K562 (cell line): ENCODE measurements around the gene SYT1. TPM values are rescaled to one million over a fixed set of nuclear protein-coding genes. Genes with fewer than 3 reads are reported as not detected.

ENCODE experiments used
- ATAC-seq: fragments of 200-7000 bp; cut with Tn5 transposase; 3 replicates; pipeline ENCODE4 v1.9.1; 2020; ENCODE audit warnings: moderate library complexity
- BruUV-seq: library from RNA; stranded (reverse); fragments of 400-500 nt; replicated peaks from 2 replicates; lab custom pipeline; 2021; lab: Mats Ljungman, UMichigan
- CTCF ChIA-PET: fragments of 300-600 bp; formaldehyde crosslinking; extraction: SDS; loops from one replicate; lab custom pipeline; 2021; ENCODE audit warnings: low intra/inter-chr PET ratio; lab: Yijun Ruan, JAX
- POLR2A ChIA-PET: fragments of 300-600, 350-650 bp; sonication (Branson Sonifier 250); formaldehyde crosslinking; extraction: SDS; loops from one replicate; lab custom pipeline; 2021; ENCODE audit warnings: antibody characterized with exemption, inconsistent platforms; lab: Yijun Ruan, JAX
- DNase-seq, 4 experiments: peaks; one replicate each; pipeline versions ENCODE4 v3.0.0 to v3.0.0-alpha.2; 2011 to 2018; ENCODE audit warnings: low spot score in 3 of 4, mixed read lengths in 3 of 4; ENCODE audit errors: extremely low read depth in 1 of 4
- FAIRE-seq: peaks from 2 replicates; lab custom pipeline; 2011; peaks lifted over from hg19 to GRCh38; lab: Jason Lieb, UNC
- H2AFZ ChIP-seq: 2 replicates; pipeline ENCODE4 v1.6.0; 2011; ENCODE audit warnings: low read depth, low read length, control low read depth, inconsistent platforms
- H3K27ac ChIP-seq: fragments of 200-600 bp; 3 replicates; pipeline ENCODE4 v1.8.0; 2011; ENCODE audit warnings: low read depth, mild to moderate bottlenecking, control low read depth, inconsistent platforms, low read length, moderate library complexity, mixed read lengths; ENCODE audit errors: extremely low read depth
- H3K27me3 ChIP-seq, 2 experiments: fragments of 300-600 bp in 1 of 2; 2 replicates in 1 of 2; 3 replicates in 1 of 2; pipeline versions ENCODE4 v1.6.0 to v1.8.0; 2011; ENCODE audit warnings: inconsistent platforms in 2 of 2, low read length in 2 of 2, mild to moderate bottlenecking in 1 of 2, mixed read lengths in 1 of 2, moderate library complexity in 1 of 2; ENCODE audit not compliant: control insufficient read depth in 2 of 2, insufficient read depth in 2 of 2
- H3K36me3 ChIP-seq: fragments of 300-600 bp; 3 replicates; pipeline ENCODE4 v1.8.0; 2011; ENCODE audit warnings: mild to moderate bottlenecking, low read length, inconsistent platforms; ENCODE audit not compliant: control insufficient read depth, insufficient read depth
- H3K4me1 ChIP-seq, 2 experiments: fragments of 200-600 bp in 1 of 2; replicated peaks in 1 of 2; 2 replicates in 1 of 2; 3 replicates in 1 of 2; pipeline versions ENCODE4 v1.5.1 to v1.8.0; 2011; ENCODE audit warnings: inconsistent platforms in 2 of 2, low read length in 2 of 2, mild to moderate bottlenecking in 1 of 2, mixed read lengths in 1 of 2, moderate library complexity in 1 of 2; ENCODE audit not compliant: control insufficient read depth in 2 of 2, insufficient read depth in 2 of 2
- H3K4me2 ChIP-seq: 2 replicates; pipeline ENCODE4 v1.6.1; 2011; ENCODE audit warnings: low read length, control low read depth, inconsistent platforms, mixed read lengths; ENCODE audit not compliant: insufficient read depth
- H3K4me3 ChIP-seq: fragments of 200-600 bp; sonication (generic), shearing (Covaris generic); 2 replicates; pipeline ENCODE4 v1.5.1; 2016; ENCODE audit warnings: control low read depth, inconsistent platforms
- H3K79me2 ChIP-seq: fragments of 200-600 bp; 3 replicates; pipeline ENCODE4 v1.8.0; 2011; ENCODE audit warnings: low read length, inconsistent platforms; ENCODE audit not compliant: control insufficient read depth, insufficient read depth
- H3K9ac ChIP-seq, 2 experiments: 2 replicates each; pipeline versions ENCODE4 v1.6.0 to v1.6.1; 2011; ENCODE audit warnings: low read depth in 2 of 2, low read length in 2 of 2, control low read depth in 1 of 2, inconsistent platforms in 1 of 2, mild to moderate bottlenecking in 1 of 2, mixed read lengths in 1 of 2; ENCODE audit not compliant: insufficient read depth in 1 of 2
- H3K9me1 ChIP-seq: one replicate; pipeline ENCODE4 v1.6.0; 2011; ENCODE audit warnings: inconsistent platforms, mild to moderate bottlenecking, low read length, moderate library complexity; ENCODE audit not compliant: control insufficient read depth, insufficient read depth
- H3K9me3 ChIP-seq: replicated peaks from 2 replicates; pipeline ENCODE4 v1.5.1; 2011; ENCODE audit warnings: low read depth, low read length, inconsistent platforms; ENCODE audit not compliant: control insufficient read depth, insufficient read depth
- H4K20me1 ChIP-seq: replicated peaks from 2 replicates; pipeline ENCODE4 v1.6.1; 2011; ENCODE audit warnings: low read length, inconsistent platforms, mixed read lengths; ENCODE audit not compliant: control insufficient read depth, insufficient read depth
- FOSL1 ChIP-seq: fragments of 200-800 bp; sonication (Bioruptor generic); conservative IDR thresholded peaks from 2 replicates; pipeline ENCODE4 v1.6.1; 2016; ENCODE audit warnings: missing genetic modification characterization, missing compliant biosample characterization
- HDAC2 ChIP-seq: fragments of 450-650 bp; IDR thresholded peaks from 2 replicates; pipeline ENCODE4 v1.6.1; 2016; ENCODE audit warnings: mild to moderate bottlenecking
- KAT2B ChIP-seq: IDR thresholded peaks from one replicate; pipeline ENCODE4 v1.6.1; 2012; ENCODE audit warnings: low read depth, mild to moderate bottlenecking, control low read depth, inconsistent platforms, low read length, moderate library complexity
- KDM5B ChIP-seq: fragments of 200-600 bp; sonication (generic); IDR thresholded peaks from 2 replicates; pipeline ENCODE4 v1.6.1; 2012; ENCODE audit warnings: low read depth, mild to moderate bottlenecking, moderate library complexity, low read length, control low read depth, inconsistent platforms; ENCODE audit not compliant: insufficient replicate concordance
- MAFF ChIP-seq: IDR thresholded peaks from 2 replicates; pipeline ENCODE4 v1.6.1; 2012; ENCODE audit warnings: low read length, improper control_type of control experiment
- MAFK ChIP-seq: IDR thresholded peaks from 2 replicates; pipeline ENCODE4 v1.6.1; 2011; ENCODE audit warnings: low read length, improper control_type of control experiment
- MAZ ChIP-seq, 2 experiments: fragments of 450-650 bp in 1 of 2; sonication (generic) in 1 of 2; formaldehyde crosslinking; IDR thresholded peaks in 1 of 2; conservative IDR thresholded peaks in 1 of 2; 2 replicates each; pipeline versions ENCODE4 v1.4.0 to v1.5.0; 2020; ENCODE audit warnings: mild to moderate bottlenecking in 1 of 2, missing genetic modification reagents in 1 of 2
- ZNF175 ChIP-seq: fragments of 200-800 bp; sonication (Bioruptor generic); IDR thresholded peaks from 2 replicates; pipeline ENCODE4 v1.6.1; 2016; ENCODE audit warnings: low read depth, mild to moderate bottlenecking, missing genetic modification characterization, missing compliant biosample characterization
- ZNF41 ChIP-seq: fragments of 250-450 bp; sonication (Bioruptor Pico); conservative IDR thresholded peaks from 2 replicates; pipeline ENCODE4 v1.4.0; 2020; ENCODE audit warnings: mild to moderate bottlenecking
- ZNF79 ChIP-seq: fragments of 250-450 bp; sonication (Bioruptor Pico); IDR thresholded peaks from 2 replicates; pipeline ENCODE4 v1.4.0; 2020; ENCODE audit warnings: low read depth, mild to moderate bottlenecking, moderate library complexity
- WGBS: fragments of 100-300 bp; shearing (Covaris generic); methylation state at CpG from one replicate; pipeline ENCODE4 v1.1.6; 2016; ENCODE audit warnings: low coverage, mixed read lengths; ENCODE audit not compliant: insufficient coverage; ENCODE audit errors: missing lambda C conversion rate; 5-methylcytosine and 5-hydroxymethylcytosine counted together
- in situ Hi-C: fragments of 300-500 bp; cut with MboI; formaldehyde crosslinking; loops from 4 replicates; pipeline ENCODE4 v1.15.0; 2018; ENCODE audit warnings: inconsistent platforms, mixed read lengths
- intact Hi-C: fragments of 100-400 bp; cut with micrococcal nuclease; formaldehyde crosslinking; loops from 2 replicates; pipeline ENCODE4 v1.14.2; 2022
- polyA plus RNA-seq, 8 experiments: library from polyadenylated mRNA; depleted of rRNA in 4 of 8; stranded (reverse) in 5 of 8; unstranded in 3 of 8; fragments of >200 nt; fragmentation: Nextera tagmentation in 2 of 8; fragmentation: Illumina TruSeq in 1 of 8; extraction: Ambion mirVana in 2 of 8; extraction: Trizol in 1 of 8; gene quantifications; 2 replicates each; pipeline versions ENCODE4 v1.2.1 to v1.2.3, GENCODE V29; 2011 to 2014; ENCODE audit warnings: inconsistent platforms in 1 of 8, missing spikeins in 1 of 8
- total RNA-seq, 7 experiments: library from RNA; depleted of rRNA in 6 of 7; stranded (reverse); fragments of >200 nt in 6 of 7; fragmentation: Illumina TruSeq in 2 of 7; extraction: Trizol in 2 of 7; gene quantifications; 2 replicates each; pipeline versions ENCODE4 v1.2.1 to v1.2.3, GENCODE V29; 2011 to 2021; ENCODE audit warnings: low replicate concordance in 1 of 7
- TF ChIP-seq, protein P1 (sequence below), 2 experiments: fragments of 150-350 bp in 1 of 2; IDR thresholded peaks; 2 replicates each; pipeline ENCODE4 v1.6.1; 2012 to 2016; ENCODE audit warnings: low read depth in 2 of 2, low read length in 2 of 2, mild to moderate bottlenecking in 1 of 2, moderate library complexity in 1 of 2

The SYT1 gene
- total and polyA plus RNA-seq, 9 of the 15 experiments (the other 6 are each of a cell fraction or from before 2014, with no cell fraction given), result 0.03 to 0.13 (median 0.07) TPM; not detected in 4

DNA sequence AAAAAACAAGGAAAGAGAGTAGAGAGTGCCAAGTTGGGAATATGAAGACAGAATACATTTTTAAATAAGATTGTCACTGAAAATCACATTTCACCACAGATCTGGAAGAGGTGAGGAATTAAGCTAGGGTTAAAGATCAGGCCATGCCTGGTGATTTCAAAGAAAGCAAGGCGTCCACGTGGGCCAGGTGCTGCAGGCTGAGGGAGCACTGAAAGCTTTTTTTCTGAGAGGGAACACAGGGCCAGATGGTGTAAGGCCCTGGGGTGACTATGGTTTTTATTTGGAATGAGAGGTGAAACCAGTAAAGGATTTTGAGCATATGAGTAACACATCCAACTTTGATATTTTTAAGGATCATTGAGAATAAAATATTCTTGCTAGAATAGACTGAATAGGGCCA is 20.9 kb downstream of the SYT1 start:
- in situ Hi-C loops, result no loop called here
- Histone ChIP-seq H3K36me3 (no peaks in the 10 kb centered on the region), H3K4me3 (no peak overlapping the region), H3K9ac (no peak overlapping the region), H3K9me3 (no peaks in the 10 kb centered on the region), H3K9me1 (no peaks in the 10 kb centered on the region)
- 0% methylated on average over 2 of the region's 2 CpGs for WGBS
- DNase-seq (no peak), FAIRE-seq (no peak)
- CTCF ChIA-PET, result no interaction called here
- no peak for TF ChIP-seq ZNF41
- TF ChIP-seq MAZ (CRISPR knock-in tag; conservative IDR thresholded peaks at IDR 0.05 in 1 of 2, IDR thresholded peaks at IDR 0.05 in 1 of 2), result no peak
- TF ChIP-seq, all 486 proteins: peak for 0
- Histone ChIP-seq H4K20me1 (no peaks in the 10 kb centered on the region), H3K4me1 (no peaks in the 10 kb centered on the region), H3K4me2 (no peak overlapping the region), H3K27ac (no peak overlapping the region), H2AFZ (no peak overlapping the region), H3K27me3 (no peaks in the 10 kb centered on the region), H3K79me2 (no peaks in the 10 kb centered on the region)
- BruUV-seq, result no TSS peak
- ATAC-seq, result no peak
- intact Hi-C loops, result no loop called here
- POLR2A ChIA-PET, result no interaction called here

DNA sequence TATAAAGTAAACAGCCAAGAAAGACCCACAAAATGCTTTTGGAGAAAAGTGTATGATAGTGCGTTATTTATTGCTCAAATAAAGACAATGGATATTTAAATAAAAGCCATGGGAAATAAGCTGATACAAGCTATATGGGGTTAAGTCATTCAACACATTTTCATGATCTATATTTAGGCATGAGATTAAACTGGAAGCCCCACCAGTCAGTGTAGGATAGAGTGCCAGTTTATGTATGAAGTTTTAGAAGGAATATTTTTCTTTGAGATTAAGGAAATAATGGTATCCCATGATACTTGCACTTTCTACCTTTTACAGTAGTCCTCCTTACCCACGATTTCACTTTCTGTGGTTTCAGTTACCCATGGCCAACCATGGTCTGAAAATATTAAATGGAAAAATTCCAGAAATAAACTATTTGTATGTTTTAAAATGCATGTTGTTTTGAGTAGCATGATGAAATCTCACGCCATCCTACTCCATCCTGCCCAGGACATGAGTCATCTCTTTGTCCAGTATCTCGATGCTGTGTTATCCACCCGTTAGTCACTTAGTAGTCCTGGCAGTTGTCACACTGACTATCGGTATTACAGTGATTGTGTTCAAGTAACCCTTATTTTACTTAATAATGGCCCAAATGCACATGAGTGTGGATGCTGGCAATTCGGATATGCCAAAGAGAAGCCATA is 22.3 kb downstream of the SYT1 start:
- H4K20me1 ChIP-seq, result no peaks in the 10 kb centered on the region
- BruUV-seq, result no TSS peak
- ChIA-PET POLR2A (no interaction called here), CTCF (no interaction called here)
- ATAC-seq, result no peak
- H3K79me2 ChIP-seq, result no peaks in the 10 kb centered on the region
- H3K27me3 ChIP-seq, result no peaks in the 10 kb centered on the region
- WGBS, result 2% methylated on average over 7 of the region's 7 CpGs
- H3K9me1 ChIP-seq, result no peaks in the 10 kb centered on the region
- no peak overlapping the region for H3K4me2 ChIP-seq
- no peak for DNase-seq
- H3K27ac ChIP-seq, result no peak overlapping the region
- intact Hi-C loops (no loop called here), in situ Hi-C loops (no loop called here)
- no peaks in the 10 kb centered on the region for H3K36me3 ChIP-seq
- H2AFZ ChIP-seq, result no peak overlapping the region
- no peak overlapping the region for H3K9ac ChIP-seq
- FAIRE-seq, result no peak
- H3K4me3 ChIP-seq, result no peak overlapping the region
- H3K4me1 ChIP-seq, result no peaks in the 10 kb centered on the region
- no peaks in the 10 kb centered on the region for H3K9me3 ChIP-seq
- TF ChIP-seq HDAC2, result no peak
- TF ChIP-seq ZNF79 (CRISPR knock-in tag), result 0 out of 2 replicates have a peak, but pooled peaks have one; percentile 4
- TF ChIP-seq FOSL1 (tag), result peak; percentile 88
- TF ChIP-seq, protein P1, sequence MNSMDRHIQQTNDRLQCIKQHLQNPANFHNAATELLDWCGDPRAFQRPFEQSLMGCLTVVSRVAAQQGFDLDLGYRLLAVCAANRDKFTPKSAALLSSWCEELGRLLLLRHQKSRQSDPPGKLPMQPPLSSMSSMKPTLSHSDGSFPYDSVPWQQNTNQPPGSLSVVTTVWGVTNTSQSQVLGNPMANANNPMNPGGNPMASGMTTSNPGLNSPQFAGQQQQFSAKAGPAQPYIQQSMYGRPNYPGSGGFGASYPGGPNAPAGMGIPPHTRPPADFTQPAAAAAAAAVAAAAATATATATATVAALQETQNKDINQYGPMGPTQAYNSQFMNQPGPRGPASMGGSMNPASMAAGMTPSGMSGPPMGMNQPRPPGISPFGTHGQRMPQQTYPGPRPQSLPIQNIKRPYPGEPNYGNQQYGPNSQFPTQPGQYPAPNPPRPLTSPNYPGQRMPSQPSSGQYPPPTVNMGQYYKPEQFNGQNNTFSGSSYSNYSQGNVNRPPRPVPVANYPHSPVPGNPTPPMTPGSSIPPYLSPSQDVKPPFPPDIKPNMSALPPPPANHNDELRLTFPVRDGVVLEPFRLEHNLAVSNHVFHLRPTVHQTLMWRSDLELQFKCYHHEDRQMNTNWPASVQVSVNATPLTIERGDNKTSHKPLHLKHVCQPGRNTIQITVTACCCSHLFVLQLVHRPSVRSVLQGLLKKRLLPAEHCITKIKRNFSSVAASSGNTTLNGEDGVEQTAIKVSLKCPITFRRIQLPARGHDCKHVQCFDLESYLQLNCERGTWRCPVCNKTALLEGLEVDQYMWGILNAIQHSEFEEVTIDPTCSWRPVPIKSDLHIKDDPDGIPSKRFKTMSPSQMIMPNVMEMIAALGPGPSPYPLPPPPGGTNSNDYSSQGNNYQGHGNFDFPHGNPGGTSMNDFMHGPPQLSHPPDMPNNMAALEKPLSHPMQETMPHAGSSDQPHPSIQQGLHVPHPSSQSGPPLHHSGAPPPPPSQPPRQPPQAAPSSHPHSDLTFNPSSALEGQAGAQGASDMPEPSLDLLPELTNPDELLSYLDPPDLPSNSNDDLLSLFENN (IDR thresholded peaks at IDR 0.05; ENCODE audit: low read depth in 2 of 2, low read length in 2 of 2), result no peak
- no peak for TF ChIP-seq KDM5B
- no peak for TF ChIP-seq MAFK
- no peak for TF ChIP-seq MAFF
- TF ChIP-seq KAT2B, result no peak
- TF ChIP-seq ZNF175 (CRISPR knock-in tag), result peak; percentile 48; the same call in 1 of the 2 replicates
